K562 (cell line): ENCODE results near the gene GATA2. TPM values are rescaled to one million over a fixed set of nuclear protein-coding genes. Genes with fewer than 3 reads are reported as not detected.

Experiments
- ARID2 ChIP-seq: fragments of 450-650 bp; IDR thresholded peaks from 2 replicates; pipeline ENCODE4 v1.6.1; 2017; ENCODE audit warnings: antibody characterized with exemption, mild to moderate bottlenecking
- CAMTA2 ChIP-seq: fragments of 250-450 bp; sonication (Bioruptor Pico); conservative IDR thresholded peaks from 2 replicates; pipeline ENCODE4 v1.5.1; 2022
- CBX3 ChIP-seq, 2 experiments: IDR thresholded peaks; 1 replicate in 1 of 2; 2 replicates in 1 of 2; pipeline ENCODE4 v1.6.1; 2012; ENCODE audit warnings: inconsistent platforms in 2 of 2, low read length in 2 of 2, borderline replicate concordance in 1 of 2, control low read depth in 1 of 2
- CHCHD3 ChIP-seq: fragments of 250-450 bp; sonication (Bioruptor Pico); IDR thresholded peaks from 2 replicates; pipeline ENCODE4 v2.1.2; 2022; ENCODE audit warnings: mild to moderate bottlenecking
- CHD1 ChIP-seq: fragments of 200-600 bp; sonication (generic); IDR thresholded peaks from one replicate; pipeline ENCODE4 v1.6.1; 2012; ENCODE audit warnings: mild to moderate bottlenecking, moderate library complexity, low read length, inconsistent platforms
- E2F8 ChIP-seq: fragments of 450-650 bp; IDR thresholded peaks from 2 replicates; pipeline ENCODE4 v1.7.1; 2018; ENCODE audit warnings: mild to moderate bottlenecking, low read depth; ENCODE audit not compliant: partially characterized antibody
- ID3 ChIP-seq, 2 experiments: fragments of 250-450 bp in 1 of 2; fragments of 450-650 bp in 1 of 2; sonication (Bioruptor Pico) in 1 of 2; IDR thresholded peaks; 2 replicates each; pipeline versions ENCODE4 v1.6.1 to v1.8.0; 2016 to 2021; ENCODE audit warnings: mild to moderate bottlenecking in 2 of 2, moderate library complexity in 2 of 2, missing compliant biosample characterization in 1 of 2, missing genetic modification characterization in 1 of 2
- KDM4B ChIP-seq, 2 experiments: fragments of 450-650 bp in 1 of 2; sonication (generic) in 1 of 2; IDR thresholded peaks; 2 replicates each; pipeline ENCODE4 v1.6.1; 2016 to 2017; ENCODE audit warnings: borderline replicate concordance in 2 of 2, antibody characterized with exemption in 1 of 2, low read depth in 1 of 2, mild to moderate bottlenecking in 1 of 2
- MCM3 ChIP-seq: fragments of 450-650 bp; IDR thresholded peaks from 2 replicates; pipeline ENCODE4 v1.6.1; 2016
- MEF2A ChIP-seq: IDR thresholded peaks from 2 replicates; pipeline ENCODE4 v1.6.1; 2011; ENCODE audit warnings: low read depth, mild to moderate bottlenecking, low read length, moderate library complexity; ENCODE audit not compliant: control insufficient read depth
- NBN ChIP-seq: fragments of 450-650 bp; IDR thresholded peaks from 2 replicates; pipeline ENCODE4 v1.6.1; 2016; ENCODE audit warnings: low read depth, mild to moderate bottlenecking
- NFRKB ChIP-seq: fragments of 450-650 bp; IDR thresholded peaks from 2 replicates; pipeline ENCODE4 v1.6.1; 2016; ENCODE audit warnings: low read depth
- PCBP1 ChIP-seq: fragments of 200-400 bp; formaldehyde crosslinking; IDR thresholded peaks from 2 replicates; pipeline ENCODE4 v1.6.1; 2018; ENCODE audit warnings: mild to moderate bottlenecking, low read depth, low read length; ENCODE audit not compliant: poor library complexity, severe bottlenecking
- POLR2G ChIP-seq: fragments of 200-400 bp; formaldehyde crosslinking; IDR thresholded peaks from 2 replicates; pipeline ENCODE4 v1.6.1; 2017; ENCODE audit warnings: low read depth, mild to moderate bottlenecking, antibody characterized with exemption, low read length, moderate library complexity
- RBBP5 ChIP-seq: fragments of 200-600 bp; sonication (generic); IDR thresholded peaks from 2 replicates; pipeline ENCODE4 v1.6.1; 2012; ENCODE audit warnings: borderline replicate concordance, mild to moderate bottlenecking, low read length, control low read depth, inconsistent platforms; ENCODE audit not compliant: insufficient read depth, poor library complexity, severe bottlenecking
- STAT5A ChIP-seq: IDR thresholded peaks from 2 replicates; pipeline ENCODE4 v1.6.1; 2012; ENCODE audit warnings: low read length, inconsistent platforms, borderline replicate concordance
- U2AF1 ChIP-seq: fragments of 200-400 bp; formaldehyde crosslinking; optimal IDR thresholded peaks from 2 replicates; pipeline ENCODE3; 2017; ENCODE audit warnings: mild to moderate bottlenecking, low read depth, low read length, moderate library complexity
- ZBTB49 ChIP-seq: sonication (generic); formaldehyde crosslinking; IDR thresholded peaks from 2 replicates; pipeline ENCODE4 v1.8.0; 2022; ENCODE audit warnings: missing genetic modification reagents, mild to moderate bottlenecking, borderline replicate concordance
- ZC3H4 ChIP-seq: sonication (generic); formaldehyde crosslinking; IDR thresholded peaks from 2 replicates; pipeline ENCODE4 v1.9.0; 2021; ENCODE audit warnings: missing genetic modification reagents, borderline replicate concordance
- ZNF121 ChIP-seq: sonication (generic); formaldehyde crosslinking; conservative IDR thresholded peaks from 2 replicates; pipeline ENCODE4 v1.8.0; 2022; ENCODE audit warnings: missing genetic modification reagents
- polyA plus RNA-seq, 8 experiments: library from polyadenylated mRNA; depleted of rRNA in 4 of 8; stranded (reverse) in 5 of 8; unstranded in 3 of 8; fragments of >200 nt; fragmentation: Nextera tagmentation in 2 of 8; fragmentation: Illumina TruSeq in 1 of 8; extraction: Ambion mirVana in 2 of 8; extraction: Trizol in 1 of 8; gene quantifications; 2 replicates each; pipeline versions ENCODE4 v1.2.1 to v1.2.3, GENCODE V29; 2011 to 2014; ENCODE audit warnings: inconsistent platforms in 1 of 8, missing spikeins in 1 of 8
- total RNA-seq, 7 experiments: library from RNA; depleted of rRNA in 6 of 7; stranded (reverse); fragments of >200 nt in 6 of 7; fragmentation: Illumina TruSeq in 2 of 7; extraction: Trizol in 2 of 7; gene quantifications; 2 replicates each; pipeline versions ENCODE4 v1.2.1 to v1.2.3, GENCODE V29; 2011 to 2021; ENCODE audit warnings: low replicate concordance in 1 of 7

The GATA2 gene
- total and polyA plus RNA-seq, 9 of the 15 experiments (the other 6 are each of a cell fraction or from before 2014, with no cell fraction given), result 8.5 to 218 (median 50.8) TPM

- TF ChIP-seq E2F8, result no peak
- peak; percentile 40 for TF ChIP-seq PCBP1
- no peak for TF ChIP-seq ZBTB49
- no peak for TF ChIP-seq ARID2
- no peak for TF ChIP-seq CBX3 (IDR thresholded peaks at IDR 0.05; ENCODE audit: borderline replicate concordance in 1 of 2, low read length in 2 of 2)
- TF ChIP-seq CAMTA2, result no peak
- no peak for TF ChIP-seq MCM3
- no peak for TF ChIP-seq ZNF121 (CRISPR knock-in tag)
- TF ChIP-seq CHD1, result no peak
- peak; percentile 87; the same call in 1 of the 2 replicates for TF ChIP-seq ZC3H4 (CRISPR knock-in tag)
- TF ChIP-seq POLR2G, result peak; percentile 70
- TF ChIP-seq ID3 (CRISPR knock-in tag; IDR thresholded peaks at IDR 0.05), result no peak
- TF ChIP-seq ID3 (tag; IDR thresholded peaks at IDR 0.05), result no peak
- no peak for TF ChIP-seq MEF2A
- TF ChIP-seq U2AF1, result peak; percentile 29
- peak in 1 of 2 experiments; percentile 23; a peak in 1 of 4 replicates for TF ChIP-seq KDM4B (IDR thresholded peaks at IDR 0.05; ENCODE audit: borderline replicate concordance in 2 of 2, low read depth in 1 of 2)
- TF ChIP-seq CHCHD3 (CRISPR knock-in tag), result no peak
- TF ChIP-seq STAT5A, result no peak
- TF ChIP-seq NBN, result no peak
- TF ChIP-seq RBBP5, result peak; percentile 83
- no peak for TF ChIP-seq NFRKB
Measured at GRCh38 chr3:128486681-128487537, 6.1 kb downstream of the GATA2 start (continued).
